HL-60 (cell line): ENCODE results near the gene ORC2.

Experiments
- DNase-seq, 2 experiments: peaks; one replicate each; pipeline ENCODE4 v3.0.0-alpha.2; 2010 to 2020; ENCODE audit warnings: low read depth in 1 of 2, low spot score in 1 of 2
- H3K27ac ChIP-seq: fragments of 250-450 bp; sonication (Bioruptor Pico); replicated peaks from 2 replicates; pipeline ENCODE4 v1.5.1; 2020; ENCODE audit warnings: mild to moderate bottlenecking, moderate library complexity
- H3K27me3 ChIP-seq: fragments of 250-450 bp; sonication (Bioruptor Pico); 2 replicates; pipeline ENCODE4 v1.5.1; 2021; ENCODE audit warnings: mild to moderate bottlenecking, moderate library complexity; ENCODE audit not compliant: insufficient read depth, poor library complexity, severe bottlenecking
- H3K4me3 ChIP-seq: replicated peaks from 2 replicates; pipeline ENCODE4 v1.5.1; 2011; ENCODE audit warnings: mild to moderate bottlenecking, control low read depth, low read length; ENCODE audit not compliant: insufficient read depth
- CTCF ChIP-seq: IDR thresholded peaks from one replicate; pipeline ENCODE4 v1.5.1; 2011; ENCODE audit warnings: low read length, control low read depth, inconsistent platforms; ENCODE audit not compliant: insufficient read depth
- GABPA ChIP-seq: IDR thresholded peaks from 2 replicates; pipeline ENCODE4 v1.6.1; 2012; ENCODE audit warnings: low read depth
- POLR2AphosphoS5 ChIP-seq: IDR thresholded peaks from 2 replicates; pipeline ENCODE4 v1.6.1; 2012; ENCODE audit warnings: low read depth
- REST ChIP-seq: IDR thresholded peaks from 2 replicates; pipeline ENCODE4 v1.6.1; 2012; ENCODE audit warnings: low read depth; ENCODE audit not compliant: insufficient replicate concordance
- SPI1 ChIP-seq: IDR thresholded peaks from 2 replicates; pipeline ENCODE4 v1.6.1; 2012; ENCODE audit warnings: low read depth, mild to moderate bottlenecking, borderline replicate concordance

ORC2 gene

DNA sequence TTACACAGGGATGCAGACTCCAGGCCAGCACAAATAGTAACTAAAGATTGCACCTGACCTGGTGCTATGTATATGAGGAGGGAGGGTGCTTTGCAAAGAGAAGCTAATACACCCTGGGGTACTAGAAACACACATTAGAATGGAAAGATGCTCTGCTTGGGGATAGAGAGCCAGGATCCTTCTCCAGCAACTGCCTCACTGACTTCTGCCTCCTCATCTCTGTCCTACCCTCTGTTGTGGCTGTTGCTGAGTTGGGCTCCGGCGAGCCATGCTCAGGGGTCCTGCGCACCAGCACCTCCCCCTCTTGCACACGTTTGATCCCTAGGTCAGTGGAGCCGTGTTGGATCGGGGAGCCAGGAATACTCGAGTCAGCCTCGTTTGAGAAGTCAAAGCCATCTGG is 23.7 kb upstream of the ORC2 start:
- Histone ChIP-seq H3K27me3 (no peaks in the 10 kb centered on the region), H3K4me3 (no peak overlapping the region), H3K27ac (no peak overlapping the region)
- no peak for DNase-seq
- no peak for TF ChIP-seq POLR2AphosphoS5

- Histone ChIP-seq H3K4me3 (no peak overlapping the region), H3K27ac (no peak overlapping the region), H3K27me3 (no peaks in the 10 kb centered on the region)
- no peak for DNase-seq
- TF ChIP-seq CTCF (no peak), GABPA (no peak), SPI1 (no peak), REST (no peak), POLR2AphosphoS5 (no peak)
Measured at GRCh38 chr2:200985799-200986198, 22.3 kb upstream of the ORC2 start.

DNA sequence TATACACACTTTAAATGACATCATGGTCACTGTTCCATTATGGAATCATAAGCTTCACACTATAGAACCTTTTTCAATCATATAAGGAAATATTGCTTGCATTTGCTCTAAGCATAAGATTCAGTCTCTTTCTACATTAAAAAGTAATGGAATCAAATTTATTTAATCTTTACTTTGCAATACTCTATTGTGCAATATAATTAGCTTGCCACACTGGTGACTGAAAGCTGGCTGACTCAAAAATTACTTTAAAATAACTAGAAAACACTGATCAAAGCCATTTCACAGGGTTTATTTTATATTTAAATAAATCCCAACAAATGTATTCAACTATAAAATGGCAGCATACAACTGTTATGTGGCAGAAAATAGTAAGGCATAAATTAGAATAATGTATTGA is 13.2 kb upstream of the ORC2 start:
- H3K27me3 ChIP-seq = no peaks in the 10 kb centered on the region
- H3K4me3 ChIP-seq = no peak overlapping the region
- no peak for DNase-seq
- TF ChIP-seq GABPA (no peak), SPI1 (no peak), POLR2AphosphoS5 (no peak), REST (no peak), CTCF (no peak)
- H3K27ac ChIP-seq = no peak overlapping the region

- no peaks in the 10 kb centered on the region for H3K27me3 ChIP-seq
Measured at GRCh38 chr2:200975672-200976071, 12.2 kb upstream of the ORC2 start.

More at GRCh38 chr2:200975672-200976071, 12.2 kb upstream of the ORC2 start:
- H3K27ac ChIP-seq = no peak overlapping the region
- DNase-seq = no peak
- H3K4me3 ChIP-seq = no peak overlapping the region
- TF ChIP-seq GABPA = no peak
- TF ChIP-seq CTCF = no peak
- no peak for TF ChIP-seq REST
- no peak for TF ChIP-seq SPI1
